CD4-positive, alpha-beta T cell treated with Interleukin-15 for 1 hour (primary cell): ENCODE results near the gene SMG1.
"Not testable (repeated sequence)": the region's sequence is repeated elsewhere in the genome, so short reads cannot be mapped to it uniquely, and the experiment has no call there.

Experiments used
- DNase-seq: peaks from one replicate; pipeline ENCODE4 v3.0.0-alpha.2; 2020

The SMG1 gene

GRCh38 chr16:18796377-18796776 is 129.8 kb downstream of the SMG1 start:
- no peak for DNase-seq

- no peak for DNase-seq
Measured at GRCh38 chr16:18792836-18793433, 133.3 kb downstream of the SMG1 start.

GRCh38 chr16:18789850-18790706 is 136.1 kb downstream of the SMG1 start, which contains the start of gene RPS15A:
Gene RPS15A, minus strand, starts transcription at chr16:18790334. Its CDS starts 1,221 bp downstream, at chr16:18789113.
- DNase-seq: peak; percentile 96

GRCh38 chr16:18789515-18789849 is 136.7 kb downstream of the SMG1 start:
- DNase-seq: no peak

- no peak for DNase-seq
Measured at GRCh38 chr16:18788828-18789514, 137.2 kb downstream of the SMG1 start.

- DNase-seq: no peak
Measured at GRCh38 chr16:18784917-18785623, 141.1 kb downstream of the SMG1 start.

- no peak for DNase-seq
Measured at GRCh38 chr16:18783430-18784341, 142.5 kb downstream of the SMG1 start.

GRCh38 chr16:18782697-18783429 is 143.3 kb downstream of the SMG1 start:
- DNase-seq: no peak

- DNase-seq: not testable (repeated sequence)
Measured at GRCh38 chr16:18781232-18781631, 145.0 kb downstream of the SMG1 start.

GRCh38 chr16:18780460-18781026 is 145.7 kb downstream of the SMG1 start:
- not testable (repeated sequence) for DNase-seq

- not testable (repeated sequence) for DNase-seq
Measured at GRCh38 chr16:18777664-18778063, 148.5 kb downstream of the SMG1 start.

- not testable (repeated sequence) for DNase-seq
Measured at GRCh38 chr16:18776334-18776733, 149.9 kb downstream of the SMG1 start.

GRCh38 chr16:18774651-18775050 is 151.6 kb downstream of the SMG1 start:
- DNase-seq: not testable (repeated sequence)

- not testable (repeated sequence) for DNase-seq
Measured at GRCh38 chr16:18772171-18772570, 154.0 kb downstream of the SMG1 start.

- DNase-seq: not testable (repeated sequence)
Measured at GRCh38 chr16:18770336-18770962, 155.8 kb downstream of the SMG1 start.

- peak; percentile 51 for DNase-seq
Measured at GRCh38 chr16:18767217-18767616, 159.0 kb downstream of the SMG1 start.

- not testable (repeated sequence) for DNase-seq
Measured at GRCh38 chr16:18762713-18763112, 163.5 kb downstream of the SMG1 start.

GRCh38 chr16:18759598-18760520 is 166.3 kb downstream of the SMG1 start:
- DNase-seq: peak; percentile 64
